ENCODE data around the gene PEX11G.

PEX11G gene

DNA sequence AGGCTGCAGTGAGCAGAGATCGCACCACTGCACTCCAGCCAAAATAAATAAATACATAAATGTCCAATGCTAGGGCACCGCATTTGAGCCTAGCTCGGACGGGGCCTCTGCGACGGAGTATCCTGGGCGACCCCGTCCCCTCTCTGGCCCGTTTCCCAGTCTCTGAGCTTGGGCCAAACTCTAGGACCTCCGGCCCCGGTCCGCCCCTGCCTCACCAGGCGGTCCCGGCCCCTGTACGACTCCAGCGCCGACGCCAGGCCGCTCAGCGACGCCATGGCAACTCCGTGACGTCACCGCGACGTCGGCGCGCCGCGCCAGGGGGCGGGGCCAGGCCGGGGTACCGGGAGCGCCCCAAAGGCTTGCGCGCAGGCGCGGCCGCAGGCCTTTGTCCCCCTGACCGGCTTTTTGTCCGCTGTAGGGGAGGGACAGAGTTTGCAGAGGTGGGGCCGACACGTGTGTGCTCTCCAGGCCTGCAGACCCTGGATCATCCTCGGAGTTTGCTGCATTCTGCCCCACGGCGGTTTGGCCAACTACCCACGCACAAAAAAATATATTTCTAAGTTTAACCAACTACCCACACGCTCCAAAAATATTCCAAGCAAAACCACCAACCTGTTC is at the start of gene PEX11G:
Gene PEX11G, minus strand, starts transcription at position 300 of the 618 bp plus-strand sequence. Its CDS starts 25 bp downstream, at position 275.
- no peak within 1 kb of the TSS for H3K27ac ChIP-seq
- no peaks in the 10 kb centered on the region for H3K36me3 ChIP-seq
- DNase-seq = no peak
- TF ChIP-seq, protein P1, sequence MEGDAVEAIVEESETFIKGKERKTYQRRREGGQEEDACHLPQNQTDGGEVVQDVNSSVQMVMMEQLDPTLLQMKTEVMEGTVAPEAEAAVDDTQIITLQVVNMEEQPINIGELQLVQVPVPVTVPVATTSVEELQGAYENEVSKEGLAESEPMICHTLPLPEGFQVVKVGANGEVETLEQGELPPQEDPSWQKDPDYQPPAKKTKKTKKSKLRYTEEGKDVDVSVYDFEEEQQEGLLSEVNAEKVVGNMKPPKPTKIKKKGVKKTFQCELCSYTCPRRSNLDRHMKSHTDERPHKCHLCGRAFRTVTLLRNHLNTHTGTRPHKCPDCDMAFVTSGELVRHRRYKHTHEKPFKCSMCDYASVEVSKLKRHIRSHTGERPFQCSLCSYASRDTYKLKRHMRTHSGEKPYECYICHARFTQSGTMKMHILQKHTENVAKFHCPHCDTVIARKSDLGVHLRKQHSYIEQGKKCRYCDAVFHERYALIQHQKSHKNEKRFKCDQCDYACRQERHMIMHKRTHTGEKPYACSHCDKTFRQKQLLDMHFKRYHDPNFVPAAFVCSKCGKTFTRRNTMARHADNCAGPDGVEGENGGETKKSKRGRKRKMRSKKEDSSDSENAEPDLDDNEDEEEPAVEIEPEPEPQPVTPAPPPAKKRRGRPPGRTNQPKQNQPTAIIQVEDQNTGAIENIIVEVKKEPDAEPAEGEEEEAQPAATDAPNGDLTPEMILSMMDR (IDR thresholded peaks at IDR 0.05; ENCODE audit: low read depth, low read length) = no peak
- H3K27me3 ChIP-seq (ENCODE audit: insufficient read depth, low read depth, severe bottlenecking) = no peaks in the 10 kb centered on the region
- H3K9me3 ChIP-seq (ENCODE audit: severe bottlenecking) = no peaks in the 10 kb centered on the region
- no peak within 1 kb of the TSS for H3K4me3 ChIP-seq (ENCODE audit: low read depth, low read length)

DNA sequence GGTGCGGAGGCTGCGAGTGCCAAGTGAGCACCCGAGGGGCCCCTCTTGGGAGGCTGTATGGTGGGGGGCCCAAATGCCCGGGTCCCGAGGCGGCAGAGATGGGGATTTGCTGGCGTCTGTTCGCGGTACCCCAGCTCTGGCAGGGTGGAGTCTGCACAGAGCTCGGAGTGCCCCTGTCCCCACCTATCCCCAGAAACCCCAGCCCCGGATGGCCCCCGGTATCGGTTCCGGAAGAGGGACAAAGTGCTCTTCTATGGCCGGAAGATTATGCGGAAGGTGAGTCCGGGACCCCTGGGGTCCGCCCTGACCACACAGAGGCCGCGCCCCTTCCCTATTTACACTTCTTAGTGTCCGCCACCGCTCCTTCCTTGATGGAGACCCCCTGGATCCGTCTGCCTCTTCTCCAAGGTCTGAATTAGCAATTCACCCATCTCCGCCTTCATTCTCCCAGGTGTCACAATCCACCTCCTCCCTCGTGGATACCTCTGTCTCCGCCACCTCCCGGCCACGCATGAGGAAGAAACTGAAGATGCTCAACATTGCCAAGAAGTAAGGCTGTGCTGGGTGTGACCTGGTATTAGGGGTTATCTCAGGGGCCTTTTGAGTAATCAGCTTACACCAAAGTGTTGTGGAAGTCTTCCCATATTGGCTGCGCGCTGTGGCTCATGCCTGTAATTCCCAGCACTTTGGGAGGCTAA is 47.3 kb upstream of the PEX11G start:
- no peaks in the 10 kb centered on the region; the same call in 1 of the 2 replicates for H3K36me3 ChIP-seq
- no peaks in the 10 kb centered on the region for H3K9me3 ChIP-seq (ENCODE audit: severe bottlenecking)
- TF ChIP-seq, protein P1 (IDR thresholded peaks at IDR 0.05; ENCODE audit: low read depth, low read length) = no peak

DNA sequence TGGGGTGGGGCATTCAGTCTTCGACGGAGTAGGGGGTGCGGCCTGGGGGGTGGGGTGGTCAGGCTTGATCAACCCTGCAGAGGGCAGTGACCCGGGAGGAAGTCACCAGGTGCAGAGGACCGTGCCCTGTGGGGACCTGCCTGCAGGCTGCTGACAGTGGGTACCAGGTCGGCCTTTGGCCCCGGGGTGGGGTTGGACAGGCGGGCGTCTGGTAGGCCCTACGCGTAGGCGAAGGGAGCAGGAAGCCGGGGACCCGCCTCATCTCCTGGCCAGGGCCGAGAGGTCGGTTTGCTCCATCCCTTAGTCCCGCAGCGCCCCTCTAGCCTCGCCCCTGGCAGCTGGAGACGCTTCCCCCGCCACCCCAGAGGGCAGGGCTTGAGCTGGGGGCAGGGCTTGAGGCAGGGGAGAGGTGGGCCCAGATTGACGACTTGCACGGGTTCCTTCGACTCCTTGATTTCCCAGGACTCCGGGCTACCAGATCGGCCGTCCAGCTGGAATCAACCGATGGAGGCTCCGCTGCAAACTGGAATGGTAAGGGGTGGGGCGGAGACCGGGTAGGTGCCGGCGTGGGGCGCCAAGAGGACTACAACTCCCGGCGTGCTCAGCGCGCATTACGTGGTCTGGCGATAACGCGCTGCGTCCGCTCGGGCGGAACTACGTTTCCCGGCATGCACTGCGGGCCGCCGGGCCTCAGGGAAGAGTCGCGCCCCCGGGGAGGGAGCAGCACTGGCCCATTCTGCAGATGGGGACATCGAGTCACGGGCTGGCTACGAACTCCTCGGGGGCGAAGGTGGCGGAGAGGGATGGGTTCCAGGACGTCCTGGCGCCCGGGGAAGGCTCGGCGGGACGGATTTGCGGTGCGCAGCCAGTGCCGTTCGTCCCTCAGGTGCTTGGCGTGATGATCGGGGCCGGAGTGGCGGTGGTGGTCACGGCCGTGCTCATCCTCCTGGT is 46.5 kb upstream of the PEX11G start, which contains the start of gene PNPLA6:
Gene PNPLA6, plus strand, starts transcription at position 671 of the 951 bp plus-strand sequence. Its CDS starts 72 bp downstream, at position 743.
- Histone ChIP-seq H3K4me3 (ENCODE audit: low read depth, low read length) (peak within 1 kb of the TSS; percentile 80), H3K36me3 (no peaks in the 10 kb centered on the region; the same call in 1 of the 2 replicates), H3K27me3 (ENCODE audit: insufficient read depth, low read depth, severe bottlenecking) (no peaks in the 10 kb centered on the region), H3K27ac (peak within 1 kb of the TSS; percentile 72), H3K9me3 (ENCODE audit: severe bottlenecking) (no peaks in the 10 kb centered on the region)
- TF ChIP-seq, protein P1 (IDR thresholded peaks at IDR 0.05; ENCODE audit: low read depth, low read length) = 0 out of 2 replicates have a peak, but pooled peaks have one; percentile 1
- DNase-seq = peak; percentile 92

More for the DNA sequence above, 47.3 kb upstream of the PEX11G start:
- Histone ChIP-seq H3K27ac (no peak overlapping the region), H3K4me3 (ENCODE audit: low read depth, low read length) (peak overlapping the region; percentile 80), H3K27me3 (ENCODE audit: insufficient read depth, low read depth, severe bottlenecking) (no peaks in the 10 kb centered on the region)
- peak; percentile 61 for DNase-seq

DNA sequence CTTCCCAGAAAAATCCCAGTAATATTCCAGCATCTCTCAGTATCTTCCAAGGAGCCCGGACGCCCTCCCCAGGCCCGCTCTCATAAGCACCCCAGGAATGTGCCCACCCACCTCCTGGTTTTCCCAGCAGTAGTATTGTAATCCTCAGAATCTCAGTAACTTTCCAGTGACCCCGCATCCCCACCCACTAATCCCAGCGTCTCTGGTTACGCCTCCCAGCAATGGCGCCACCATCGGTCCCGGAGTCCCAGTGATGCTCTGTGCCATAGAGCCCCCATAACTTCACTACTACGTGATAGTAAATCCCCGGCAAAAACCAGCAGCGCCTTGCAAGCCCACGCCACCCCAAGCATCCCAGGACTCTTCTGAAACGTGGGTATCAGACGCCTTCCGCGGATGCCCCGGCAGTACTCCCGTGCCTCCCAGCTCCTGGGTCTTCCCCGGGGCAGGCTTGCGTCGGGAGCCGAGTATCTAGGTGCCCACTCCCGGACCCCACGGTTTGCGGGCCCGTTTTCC is 45.8 kb upstream of the PEX11G start:
- Histone ChIP-seq H3K4me3 (ENCODE audit: low read depth, low read length) (peak overlapping the region; percentile 80), H3K27me3 (ENCODE audit: insufficient read depth, low read depth, severe bottlenecking) (no peaks in the 10 kb centered on the region), H3K36me3 (no peaks in the 10 kb centered on the region; the same call in 1 of the 2 replicates), H3K9me3 (ENCODE audit: severe bottlenecking) (no peaks in the 10 kb centered on the region), H3K27ac (no peak overlapping the region)
- TF ChIP-seq, protein P1 (IDR thresholded peaks at IDR 0.05; ENCODE audit: low read depth, low read length) = no peak
- DNase-seq = peak; percentile 60

DNA sequence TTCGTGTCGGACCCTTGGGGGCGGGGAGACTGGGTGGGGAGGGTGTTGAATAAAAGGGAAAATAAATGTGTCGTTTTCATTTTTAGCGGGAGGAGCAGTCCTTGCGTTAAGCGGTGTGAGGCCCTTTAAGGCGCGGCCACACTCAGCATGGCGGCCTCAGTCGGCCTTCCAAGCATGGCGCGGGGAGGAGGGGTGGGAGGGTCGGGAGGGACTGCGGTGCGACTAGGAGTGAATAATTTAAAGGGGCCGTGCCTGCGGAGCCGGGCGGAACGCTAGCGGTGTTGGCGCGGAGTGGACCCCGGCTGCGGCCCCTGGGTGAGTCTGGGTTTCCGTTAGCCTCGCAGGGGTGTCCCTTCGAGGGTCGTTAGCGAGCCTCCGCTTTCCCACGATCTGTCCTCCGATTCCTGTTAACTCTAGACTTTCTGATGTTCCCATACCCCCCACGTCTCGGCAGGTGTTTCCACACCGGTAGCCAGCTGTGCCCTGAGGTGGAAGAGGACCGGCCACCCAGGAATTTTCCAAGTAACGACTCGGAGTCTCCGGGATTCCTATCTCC is 45.2 kb upstream of the PEX11G start:
- TF ChIP-seq, protein P1 (IDR thresholded peaks at IDR 0.05; ENCODE audit: low read depth, low read length) = no peak
- peak overlapping the region; percentile 80 for H3K4me3 ChIP-seq (ENCODE audit: low read depth, low read length)
- H3K27me3 ChIP-seq (ENCODE audit: insufficient read depth, low read depth, severe bottlenecking) = no peaks in the 10 kb centered on the region
- no peaks in the 10 kb centered on the region for H3K9me3 ChIP-seq (ENCODE audit: severe bottlenecking)
- H3K36me3 ChIP-seq = no peaks in the 10 kb centered on the region; the same call in 1 of the 2 replicates
- H3K27ac ChIP-seq = peak overlapping the region; percentile 78
- peak; percentile 82 for DNase-seq
